Astrocyte (in vitro differentiated cells and primary cell): ENCODE data around the gene KRTAP4-9. TPM values are rescaled to one million over a fixed set of nuclear protein-coding genes. Genes with fewer than 3 reads are reported as not detected.
"Not testable (repeated sequence)": the region's sequence is repeated elsewhere in the genome, so short reads cannot be mapped to it uniquely, and the experiment has no call there.

Source experiments
- DNase-seq: peaks from one replicate; pipeline ENCODE4 v3.0.0-alpha.2; 2010; ENCODE audit warnings: low read depth
- FAIRE-seq: peaks from 2 replicates; lab custom pipeline; 2011; peaks lifted over from hg19 to GRCh38; lab: Jason Lieb, UNC
- H2AFZ ChIP-seq: 2 replicates; pipeline ENCODE4 v1.6.0; 2012; ENCODE audit warnings: low read depth, low read length, inconsistent platforms
- H3K27ac ChIP-seq: 2 replicates; pipeline ENCODE4 v1.5.1; 2011; ENCODE audit warnings: low read depth, low read length, inconsistent platforms
- H3K27me3 ChIP-seq: 2 replicates; pipeline ENCODE4 v1.6.0; 2011; ENCODE audit warnings: low read length, inconsistent platforms; ENCODE audit not compliant: insufficient read depth
- H3K36me3 ChIP-seq: 2 replicates; pipeline ENCODE4 v1.5.1; 2011; ENCODE audit warnings: low read length, inconsistent platforms; ENCODE audit not compliant: insufficient read depth
- H3K4me1 ChIP-seq: 2 replicates; pipeline ENCODE4 v1.5.1; 2011; ENCODE audit warnings: low read length, inconsistent platforms; ENCODE audit not compliant: insufficient read depth
- H3K4me2 ChIP-seq: 2 replicates; pipeline ENCODE4 v1.6.0; 2012; ENCODE audit warnings: low read length, inconsistent platforms
- H3K4me3 ChIP-seq: 2 replicates; pipeline ENCODE4 v1.5.1; 2011; ENCODE audit warnings: low read depth, mild to moderate bottlenecking, low read length, inconsistent platforms; ENCODE audit not compliant: insufficient read depth
- H3K79me2 ChIP-seq: 2 replicates; pipeline ENCODE4 v1.6.0; 2012; ENCODE audit warnings: mild to moderate bottlenecking, low read length, inconsistent platforms; ENCODE audit not compliant: insufficient read depth
- H3K9ac ChIP-seq: 2 replicates; pipeline ENCODE4 v1.6.0; 2012; ENCODE audit warnings: mild to moderate bottlenecking, low read length, inconsistent platforms
- H3K9me3 ChIP-seq: 2 replicates; pipeline ENCODE4 v1.5.1; 2012; ENCODE audit warnings: low read depth, mild to moderate bottlenecking, low read length, inconsistent platforms; ENCODE audit not compliant: insufficient read depth
- H4K20me1 ChIP-seq: 2 replicates; pipeline ENCODE4 v1.6.0; 2012; ENCODE audit warnings: low read length, inconsistent platforms; ENCODE audit not compliant: insufficient read depth
- H3K27ac Mint-ChIP-seq: one replicate; pipeline ENCODE4 v1.8.0; 2021; ENCODE audit warnings: mild to moderate bottlenecking, mixed read lengths; ENCODE audit not compliant: unreplicated experiment
- H3K27me3 Mint-ChIP-seq: one replicate; pipeline ENCODE4 v1.8.0; 2021; ENCODE audit warnings: low read depth, mixed read lengths; ENCODE audit not compliant: unreplicated experiment
- H3K36me3 Mint-ChIP-seq: one replicate; pipeline ENCODE4 v1.8.0; 2021; ENCODE audit warnings: low read depth, mixed read lengths; ENCODE audit not compliant: unreplicated experiment
- H3K4me1 Mint-ChIP-seq: one replicate; pipeline ENCODE4 v1.8.0; 2021; ENCODE audit warnings: low read depth, mixed read lengths; ENCODE audit not compliant: unreplicated experiment
- H3K4me3 Mint-ChIP-seq: one replicate; pipeline ENCODE4 v1.8.0; 2021; ENCODE audit warnings: mild to moderate bottlenecking, moderate library complexity, mixed read lengths; ENCODE audit not compliant: unreplicated experiment
- H3K9me3 Mint-ChIP-seq: one replicate; pipeline ENCODE4 v1.8.0; 2021; ENCODE audit warnings: mild to moderate bottlenecking, mixed read lengths; ENCODE audit not compliant: unreplicated experiment
- CTCF ChIP-seq: IDR thresholded peaks from 2 replicates; pipeline ENCODE4 v1.5.1; 2011; ENCODE audit warnings: low read depth, mild to moderate bottlenecking, inconsistent platforms, low read length, moderate library complexity; ENCODE audit not compliant: insufficient read depth
- EZH2 ChIP-seq: IDR thresholded peaks from 2 replicates; pipeline ENCODE4 v1.6.1; 2012; ENCODE audit warnings: mild to moderate bottlenecking, low read length, inconsistent platforms; ENCODE audit not compliant: insufficient read depth
- total RNA-seq: library from RNA; stranded (reverse); gene quantifications from 2 replicates; pipeline ENCODE4 v1.2.1, GENCODE V29; 2021

Gene KRTAP4-9
- total RNA-seq, 1 donor from 2014 or later: not detected

DNA sequence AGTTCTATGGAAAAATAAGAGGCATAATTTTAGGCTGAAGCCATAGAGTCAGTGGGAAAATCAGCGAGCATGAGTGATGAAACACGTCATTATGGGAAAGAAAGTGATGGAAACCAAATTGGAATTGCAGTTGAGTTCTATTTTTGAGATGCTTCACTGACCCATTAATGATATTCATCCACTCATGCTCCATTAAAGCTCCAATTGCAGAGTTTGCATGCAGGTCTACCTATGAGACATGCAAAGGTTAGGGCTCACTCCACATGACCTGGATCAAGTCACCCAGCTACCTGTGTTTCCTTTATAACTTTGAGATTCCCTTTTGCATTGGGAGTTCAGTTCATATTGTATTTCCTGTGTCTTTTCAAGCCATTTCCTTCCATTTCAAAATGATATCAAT lies 31.5 kb upstream of the KRTAP4-9 start:
- Mint-ChIP-seq H3K27ac (no peak overlapping the region), H3K27me3 (no peaks in the 10 kb centered on the region), H3K4me1 (no peaks in the 10 kb centered on the region), H3K9me3 (peaks cover 2% of the 10 kb centered on the region), H3K36me3 (peaks cover 3% of the 10 kb centered on the region), H3K4me3 (no peak overlapping the region)
- Histone ChIP-seq H3K4me3 (no peak overlapping the region), H3K79me2 (no peaks in the 10 kb centered on the region), H3K4me1 (no peaks in the 10 kb centered on the region), H3K9me3 (no peaks in the 10 kb centered on the region), H4K20me1 (no peaks in the 10 kb centered on the region), H3K9ac (no peak overlapping the region), H3K36me3 (no peaks in the 10 kb centered on the region), H2AFZ (no peak overlapping the region), H3K27me3 (no peaks in the 10 kb centered on the region), H3K27ac (no peak overlapping the region), H3K4me2 (no peak overlapping the region)
- FAIRE-seq (no peak), DNase-seq (no peak)
- TF ChIP-seq CTCF (no peak), EZH2 (no peak)

- H3K36me3 ChIP-seq: no peaks in the 10 kb centered on the region
- Mint-ChIP-seq H3K27me3 (no peaks in the 10 kb centered on the region), H3K9me3 (peaks cover 2% of the 10 kb centered on the region), H3K4me1 (no peaks in the 10 kb centered on the region), H3K36me3 (peaks cover 3% of the 10 kb centered on the region), H3K27ac (no peak overlapping the region), H3K4me3 (no peak overlapping the region)
- no peak overlapping the region for H3K9ac ChIP-seq
- no peak for DNase-seq
- H3K27me3 ChIP-seq: no peaks in the 10 kb centered on the region
- H2AFZ ChIP-seq: no peak overlapping the region
- no peaks in the 10 kb centered on the region for H4K20me1 ChIP-seq
- no peaks in the 10 kb centered on the region for H3K4me1 ChIP-seq
- no peak overlapping the region for H3K27ac ChIP-seq
- no peak for FAIRE-seq
- no peak overlapping the region for H3K4me2 ChIP-seq
- H3K79me2 ChIP-seq: no peaks in the 10 kb centered on the region
- TF ChIP-seq EZH2: no peak
- TF ChIP-seq CTCF: no peak
- no peak overlapping the region for H3K4me3 ChIP-seq
- H3K9me3 ChIP-seq: no peaks in the 10 kb centered on the region
These were observed 28.4 kb upstream of the KRTAP4-9 start for GRCh38 chr17:41076788-41077187.

GRCh38 chr17:41082626-41083025 lies 22.6 kb upstream of the KRTAP4-9 start:
- H3K9me3 ChIP-seq: no peaks in the 10 kb centered on the region
- no peaks in the 10 kb centered on the region for H4K20me1 ChIP-seq
- H3K4me2 ChIP-seq: no peak overlapping the region
- H3K27me3 ChIP-seq: no peaks in the 10 kb centered on the region
- H3K36me3 ChIP-seq: no peaks in the 10 kb centered on the region
- DNase-seq (peak; percentile 29), FAIRE-seq (peak; percentile 58)
- no peak overlapping the region for H3K27ac ChIP-seq
- no peak overlapping the region for H3K4me3 ChIP-seq
- H3K36me3 Mint-ChIP-seq: no peaks in the 10 kb centered on the region
- H3K27me3 Mint-ChIP-seq: no peaks in the 10 kb centered on the region
- H3K9ac ChIP-seq: no peak overlapping the region
- H3K9me3 Mint-ChIP-seq: no peaks in the 10 kb centered on the region
- peak overlapping the region; percentile 10 for H3K27ac Mint-ChIP-seq
- no peak overlapping the region for H3K4me3 Mint-ChIP-seq
- no peak overlapping the region for H2AFZ ChIP-seq
- TF ChIP-seq CTCF (no peak), EZH2 (no peak)
- no peaks in the 10 kb centered on the region for H3K4me1 ChIP-seq
- H3K79me2 ChIP-seq: no peaks in the 10 kb centered on the region
- H3K4me1 Mint-ChIP-seq: peaks cover 19% of the 10 kb centered on the region

DNA sequence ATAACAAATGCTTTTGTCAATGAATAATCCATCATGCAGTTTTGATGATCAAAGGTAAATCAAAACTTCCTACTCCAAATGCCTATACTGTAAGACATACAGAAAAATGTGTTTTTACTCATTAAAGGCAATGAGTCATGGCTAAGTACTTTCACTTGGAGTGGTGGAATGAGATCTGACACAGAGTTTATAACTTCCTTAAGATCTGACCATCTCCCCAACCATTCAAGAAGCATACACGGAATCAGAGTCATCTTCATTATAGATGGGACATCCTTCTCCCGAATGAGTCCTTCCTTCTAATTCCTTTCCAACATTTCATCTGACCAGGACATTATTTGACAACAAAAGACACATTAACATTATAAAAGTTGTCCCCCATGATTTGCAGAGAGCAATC lies 21.8 kb upstream of the KRTAP4-9 start:
- H3K27me3 ChIP-seq, H3K9ac ChIP-seq, H3K27me3 Mint-ChIP-seq, H2AFZ ChIP-seq, H3K27ac Mint-ChIP-seq, H3K36me3 ChIP-seq, H3K9me3 ChIP-seq, H4K20me1 ChIP-seq, H3K9me3 Mint-ChIP-seq, H3K36me3 Mint-ChIP-seq, H3K79me2 ChIP-seq, H3K4me3 ChIP-seq, H3K4me3 Mint-ChIP-seq, H3K4me1 ChIP-seq: not testable (repeated sequence)
- Histone ChIP-seq H3K27ac (peak overlapping the region; percentile 22), H3K4me2 (peak overlapping the region; percentile 23)
- H3K4me1 Mint-ChIP-seq: peaks cover 19% of the 10 kb centered on the region
- FAIRE-seq (peak; percentile 100), DNase-seq (peak; percentile 67)
